ENCODE measurements around the gene DNAI4. TPM values are rescaled to one million over a fixed set of nuclear protein-coding genes. Genes with fewer than 3 reads are reported as not detected.

Gene DNAI4
- total RNA-seq, 2 donors from 2014 or later: 11.4 to 12.8 TPM

DNA sequence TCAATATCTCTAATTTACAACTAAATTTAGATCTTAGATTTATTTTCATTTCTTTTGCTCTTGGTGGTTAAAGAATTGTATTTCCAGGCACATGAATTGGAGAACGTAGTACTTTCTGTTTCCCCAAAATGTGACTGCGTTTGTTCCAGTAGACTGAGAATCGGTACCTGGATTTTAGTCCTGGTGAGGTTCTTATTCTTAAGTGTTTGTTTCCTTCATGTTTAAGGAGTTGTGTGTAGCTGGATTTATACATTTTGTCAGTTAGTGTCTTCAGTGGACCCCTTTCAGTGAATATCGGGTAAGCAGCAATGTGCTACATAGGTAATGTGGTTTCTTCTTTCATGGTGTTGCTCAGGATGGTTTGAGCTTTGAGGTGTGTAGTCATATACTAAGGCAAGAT, 6.9 kb upstream of the DNAI4 start:
- H3K9me3 ChIP-seq: no peaks in the 10 kb centered on the region
- intact Hi-C loops (cut with DNase I): no loop called here
- no peak for DNase-seq
- TF ChIP-seq, protein P1, sequence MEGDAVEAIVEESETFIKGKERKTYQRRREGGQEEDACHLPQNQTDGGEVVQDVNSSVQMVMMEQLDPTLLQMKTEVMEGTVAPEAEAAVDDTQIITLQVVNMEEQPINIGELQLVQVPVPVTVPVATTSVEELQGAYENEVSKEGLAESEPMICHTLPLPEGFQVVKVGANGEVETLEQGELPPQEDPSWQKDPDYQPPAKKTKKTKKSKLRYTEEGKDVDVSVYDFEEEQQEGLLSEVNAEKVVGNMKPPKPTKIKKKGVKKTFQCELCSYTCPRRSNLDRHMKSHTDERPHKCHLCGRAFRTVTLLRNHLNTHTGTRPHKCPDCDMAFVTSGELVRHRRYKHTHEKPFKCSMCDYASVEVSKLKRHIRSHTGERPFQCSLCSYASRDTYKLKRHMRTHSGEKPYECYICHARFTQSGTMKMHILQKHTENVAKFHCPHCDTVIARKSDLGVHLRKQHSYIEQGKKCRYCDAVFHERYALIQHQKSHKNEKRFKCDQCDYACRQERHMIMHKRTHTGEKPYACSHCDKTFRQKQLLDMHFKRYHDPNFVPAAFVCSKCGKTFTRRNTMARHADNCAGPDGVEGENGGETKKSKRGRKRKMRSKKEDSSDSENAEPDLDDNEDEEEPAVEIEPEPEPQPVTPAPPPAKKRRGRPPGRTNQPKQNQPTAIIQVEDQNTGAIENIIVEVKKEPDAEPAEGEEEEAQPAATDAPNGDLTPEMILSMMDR (IDR thresholded peaks at IDR 0.05): no peak
- peak overlapping the region; percentile 89 to 95 for H3K9ac ChIP-seq (ENCODE audit: low read depth in 2 of 2, low read length in 2 of 2)
- peak overlapping the region; percentile 98 for H3K27ac ChIP-seq
- H3K36me3 ChIP-seq: no peaks in the 10 kb centered on the region
- no peaks in the 10 kb centered on the region for H3K4me1 ChIP-seq
- peak overlapping the region; percentile 60 for H3K4me3 ChIP-seq
- H3K27me3 ChIP-seq: no peaks in the 10 kb centered on the region

DNA sequence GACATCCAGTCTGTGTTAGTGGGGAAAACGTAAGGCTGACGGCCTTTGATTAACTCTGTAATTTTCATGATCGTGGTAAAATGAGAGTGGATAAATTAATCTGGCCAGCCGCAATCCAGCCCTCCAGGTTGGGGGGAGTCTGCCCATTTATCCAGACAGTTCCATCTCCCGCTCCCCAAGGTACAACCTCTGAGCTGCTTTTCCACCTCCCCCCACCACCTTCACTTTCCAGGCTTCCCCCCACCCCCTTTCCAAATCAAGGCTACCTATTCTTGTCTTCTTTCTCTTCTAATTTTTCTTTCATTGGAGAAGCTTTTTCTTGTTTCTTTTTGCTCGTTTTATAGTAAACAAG, 6.1 kb upstream of the DNAI4 start:
- TF ChIP-seq, protein P1 (IDR thresholded peaks at IDR 0.05): no peak
- Histone ChIP-seq H3K36me3 (no peaks in the 10 kb centered on the region), H3K4me3 (peak overlapping the region; percentile 60), H3K9me3 (no peaks in the 10 kb centered on the region), H3K27me3 (no peaks in the 10 kb centered on the region), H3K9ac (ENCODE audit: low read depth in 2 of 2, low read length in 2 of 2) (peak overlapping the region; percentile 89 to 95), H3K4me1 (no peaks in the 10 kb centered on the region), H3K27ac (peak overlapping the region; percentile 98)
- intact Hi-C loops (cut with DNase I): no loop called here
- no peak for DNase-seq

DNA sequence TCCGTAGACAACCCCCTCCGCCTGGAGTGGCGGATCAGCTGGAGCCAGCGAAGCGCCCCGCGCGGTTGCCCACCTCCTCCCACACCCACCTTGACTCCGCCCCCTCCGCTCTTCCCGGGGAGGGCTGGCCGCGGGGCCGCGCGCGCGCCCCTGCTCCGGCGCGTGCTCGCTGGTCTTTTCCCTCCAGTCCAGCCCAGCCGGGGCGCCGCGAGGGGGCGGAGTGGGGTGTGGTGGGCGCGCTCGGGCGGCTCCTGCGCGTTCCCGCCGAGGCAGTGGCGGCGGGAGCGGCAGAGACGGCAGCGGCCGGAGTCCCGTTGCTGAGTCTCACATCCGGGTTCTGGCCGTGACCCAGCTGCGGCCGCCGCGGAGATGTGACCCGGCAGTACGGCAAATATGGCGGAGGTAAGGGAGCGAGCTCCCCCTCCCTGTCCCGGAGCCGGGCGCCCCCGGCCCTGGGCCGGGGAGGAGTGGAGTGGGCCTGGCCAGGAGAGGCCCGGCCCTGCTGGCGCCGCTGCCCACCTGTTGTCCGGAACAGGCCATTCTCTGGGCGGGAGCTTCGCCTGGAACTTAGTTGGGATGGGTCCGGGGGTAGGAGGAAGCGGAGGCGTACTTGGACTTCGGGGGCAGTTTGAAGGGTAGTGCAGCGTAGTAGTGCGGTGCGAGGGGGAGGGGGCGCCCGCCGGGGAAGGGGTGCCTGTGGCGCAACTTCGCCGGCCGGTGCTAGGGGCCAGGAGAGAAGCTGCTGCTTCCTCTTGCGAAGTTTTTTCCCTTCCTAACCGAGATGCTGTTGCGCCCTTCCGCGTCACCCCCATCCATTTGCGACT, 5.6 kb upstream of the DNAI4 start:
- Histone ChIP-seq H3K4me1 (no peaks in the 10 kb centered on the region), H3K36me3 (no peaks in the 10 kb centered on the region), H3K9ac (ENCODE audit: low read depth in 2 of 2, low read length in 2 of 2) (peak overlapping the region; percentile 89 to 95), H3K27me3 (no peaks in the 10 kb centered on the region), H3K9me3 (no peaks in the 10 kb centered on the region), H3K4me3 (peak overlapping the region; percentile 60), H3K27ac (peak overlapping the region; percentile 98)
- TF ChIP-seq, protein P1 (IDR thresholded peaks at IDR 0.05): peak; percentile 14
- intact Hi-C loops (cut with DNase I): no loop called here
- peak; percentile 98 for DNase-seq

DNA sequence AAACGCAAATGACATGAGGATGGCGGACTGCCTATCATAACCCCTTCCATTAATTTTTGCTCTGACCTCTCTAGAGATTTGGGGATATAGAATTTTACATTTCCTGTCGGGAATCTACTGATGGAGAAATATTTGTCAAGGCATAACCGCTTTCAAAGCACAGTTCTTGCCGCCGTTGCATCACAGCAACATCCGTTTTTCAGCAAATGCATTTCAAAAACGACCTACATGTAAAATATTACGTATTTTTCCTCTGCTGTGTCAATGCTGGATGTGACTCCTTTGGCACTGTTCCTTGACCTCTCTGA, 5.0 kb upstream of the DNAI4 start:
- TF ChIP-seq, protein P1 (IDR thresholded peaks at IDR 0.05): no peak
- Histone ChIP-seq H3K9ac (ENCODE audit: low read depth in 2 of 2, low read length in 2 of 2) (peak overlapping the region; percentile 61 to 95), H3K36me3 (no peaks in the 10 kb centered on the region), H3K27ac (peak overlapping the region; percentile 98), H3K4me3 (peak overlapping the region; percentile 60), H3K27me3 (no peaks in the 10 kb centered on the region), H3K9me3 (no peaks in the 10 kb centered on the region), H3K4me1 (no peaks in the 10 kb centered on the region)
- intact Hi-C loops (cut with DNase I): no loop called here
- no peak for DNase-seq

DNA sequence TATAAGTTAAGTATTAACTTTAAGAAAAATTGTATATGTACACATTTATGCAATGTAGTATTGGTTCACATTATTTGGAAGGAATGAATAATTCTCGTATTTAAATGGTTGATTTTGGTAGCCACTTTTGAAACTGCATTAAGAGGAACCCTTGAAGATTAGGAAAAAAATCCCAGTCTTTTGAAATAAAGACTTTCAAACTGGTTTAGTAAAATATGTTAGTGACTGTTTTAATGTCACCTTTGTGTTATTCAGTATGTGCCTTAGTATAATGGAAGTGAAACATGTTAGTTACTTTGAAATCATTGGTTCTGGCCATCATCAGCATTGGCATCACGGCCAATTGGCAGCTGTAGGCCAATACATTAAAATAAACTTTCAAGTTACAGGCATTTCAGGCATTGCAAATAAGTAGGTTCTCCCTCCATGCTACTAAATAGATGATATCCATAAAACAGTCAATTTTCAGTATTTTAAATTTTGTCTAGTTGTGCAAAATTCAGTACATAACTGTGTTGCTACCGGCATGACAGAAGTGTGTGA, 4.6 kb upstream of the DNAI4 start:
- Histone ChIP-seq H3K27me3 (no peaks in the 10 kb centered on the region), H3K36me3 (no peaks in the 10 kb centered on the region), H3K9ac (ENCODE audit: low read depth in 2 of 2, low read length in 2 of 2) (peak overlapping the region in 1 of 2 donors; percentile 95), H3K9me3 (no peaks in the 10 kb centered on the region), H3K4me1 (no peaks in the 10 kb centered on the region), H3K4me3 (peak overlapping the region; percentile 60), H3K27ac (peak overlapping the region; percentile 98)
- no peak for DNase-seq
- intact Hi-C loops (cut with DNase I): no loop called here
- TF ChIP-seq, protein P1 (IDR thresholded peaks at IDR 0.05): no peak
